HG03196 (cell line): ENCODE measurements around the gene PAX7.

Experiments used
- ATAC-seq: cut with Tn5 transposase; IDR thresholded peaks from one replicate; pipeline ENCODE4 v1.9.1; 2021; ENCODE audit not compliant: unreplicated experiment

Gene PAX7

DNA sequence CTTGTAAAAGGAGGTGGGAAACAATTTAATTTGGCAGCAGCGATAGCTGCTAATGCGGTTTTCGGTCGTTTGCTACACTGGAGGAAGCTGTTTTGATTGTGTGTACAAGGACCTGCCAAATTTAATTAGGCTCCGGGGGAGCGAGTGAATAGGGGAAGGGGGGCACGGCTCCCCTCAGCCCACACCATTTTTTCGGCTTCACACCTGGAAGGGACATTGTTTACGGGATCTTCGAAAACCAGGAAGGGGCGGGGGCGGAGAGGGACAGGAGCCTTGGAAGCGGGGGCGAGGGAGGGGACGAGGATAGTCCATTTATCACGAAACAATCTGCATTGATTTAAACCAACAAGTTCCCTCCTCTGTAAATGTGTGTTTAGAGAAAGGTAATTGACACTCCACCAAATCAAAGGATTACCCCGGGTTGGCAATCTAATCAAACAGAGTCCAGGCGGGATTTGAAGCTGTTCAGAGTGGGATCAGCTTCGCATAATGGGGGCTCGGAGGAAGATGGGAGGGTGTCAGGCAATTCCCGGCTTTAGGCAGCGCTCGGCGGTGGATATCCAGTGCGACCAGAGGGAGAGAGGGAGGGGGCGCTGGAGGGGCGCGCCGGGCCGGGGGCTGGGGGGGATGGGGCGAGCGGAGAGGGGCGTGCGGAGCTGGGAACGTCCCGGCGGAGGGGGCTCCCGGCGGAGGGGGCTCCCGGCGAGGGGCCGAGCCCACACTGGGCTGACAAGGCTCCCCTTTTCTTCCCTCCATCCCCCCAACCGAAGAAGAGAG is 9.8 kb downstream of the PAX7 start:
- ATAC-seq: no peak

- no peak for ATAC-seq
These were observed 10.6 kb downstream of the PAX7 start for GRCh38 chr1:18641005-18641941.

GRCh38 chr1:18642278-18643095 is 11.8 kb downstream of the PAX7 start:
- ATAC-seq: no peak

DNA sequence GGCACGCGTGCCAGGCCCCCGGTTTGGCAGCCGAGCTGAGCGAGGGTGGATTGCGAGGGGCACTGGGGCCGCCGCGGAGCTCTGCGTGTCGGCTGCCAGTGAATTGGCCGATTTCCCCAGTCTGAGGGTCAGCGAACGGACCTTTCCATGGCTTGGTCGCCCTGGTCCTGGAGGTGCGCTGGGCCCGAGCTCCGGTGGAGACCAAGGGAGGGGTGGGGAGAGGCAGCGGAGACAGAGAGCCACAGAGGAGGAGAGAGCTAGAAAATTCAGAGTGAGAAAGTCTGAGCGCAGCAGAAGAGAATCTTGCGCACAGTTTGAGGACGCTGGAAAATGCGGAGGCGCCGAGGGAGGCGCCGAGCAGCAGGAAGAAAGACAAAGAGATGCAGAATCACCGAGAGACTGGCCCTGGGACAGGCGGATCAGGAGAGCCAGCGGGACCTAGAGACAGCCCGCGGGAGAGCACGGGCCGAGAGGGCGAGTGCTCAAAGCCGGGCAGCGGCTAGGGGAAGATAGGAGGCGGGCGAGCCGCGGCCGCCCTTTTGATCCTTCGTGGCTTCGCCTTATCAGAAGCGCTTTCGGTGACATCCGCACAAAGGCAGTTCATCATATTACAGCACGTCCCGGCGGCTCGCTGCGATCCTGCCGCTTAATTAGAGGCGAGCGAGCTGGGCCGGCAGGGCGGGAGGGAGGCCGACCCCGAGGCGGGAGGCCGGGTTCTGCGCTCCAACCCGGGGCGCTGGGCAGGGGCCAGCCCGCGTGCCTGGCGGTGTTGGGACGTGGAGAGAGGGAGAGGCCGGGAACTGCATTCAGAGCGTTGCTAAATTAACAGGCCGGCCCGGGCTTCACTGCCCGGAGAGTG is 12.7 kb downstream of the PAX7 start:
- ATAC-seq: no peak

GRCh38 chr1:18644013-18644399 is 13.4 kb downstream of the PAX7 start:
- no peak for ATAC-seq

GRCh38 chr1:18644446-18644845 is 13.8 kb downstream of the PAX7 start:
- ATAC-seq: no peak

DNA sequence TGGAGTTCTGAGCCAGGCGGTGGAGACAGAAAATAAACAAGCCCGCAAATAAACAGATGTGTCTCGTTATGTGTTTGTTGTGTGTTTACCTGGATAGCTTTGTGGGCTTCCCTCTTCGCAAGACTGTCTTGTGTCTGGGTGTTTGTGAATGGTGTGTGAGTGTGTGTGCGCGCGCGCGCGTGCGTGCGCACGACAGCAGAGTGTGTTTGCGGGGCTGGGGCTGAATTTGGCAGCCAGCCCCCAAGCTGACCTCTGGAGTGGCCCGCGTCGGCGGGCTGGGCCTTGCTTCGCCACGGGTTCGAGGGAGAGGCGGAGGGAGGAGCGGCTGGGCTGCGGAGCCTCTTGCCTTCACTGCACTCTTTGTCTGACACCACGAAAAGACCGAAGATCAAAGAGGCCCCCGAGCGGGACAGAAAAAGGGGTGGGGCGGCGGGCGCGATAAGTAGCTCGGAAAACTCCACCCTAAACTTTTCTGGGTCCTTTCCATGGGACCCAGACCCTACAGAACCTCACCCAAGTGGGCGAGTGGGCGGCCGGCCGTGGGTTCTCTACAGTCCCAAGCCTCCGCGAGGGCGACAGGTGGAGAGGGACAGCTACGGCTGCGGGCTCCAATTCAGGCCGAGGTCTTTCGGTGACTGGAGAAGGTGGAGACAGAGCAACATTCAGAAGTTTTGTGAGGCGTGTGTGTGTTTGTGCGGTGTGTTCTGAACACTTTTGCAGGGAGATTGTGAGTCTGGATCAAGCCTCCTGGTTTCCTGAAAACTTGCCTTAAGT is 14.5 kb downstream of the PAX7 start:
- no peak for ATAC-seq

DNA sequence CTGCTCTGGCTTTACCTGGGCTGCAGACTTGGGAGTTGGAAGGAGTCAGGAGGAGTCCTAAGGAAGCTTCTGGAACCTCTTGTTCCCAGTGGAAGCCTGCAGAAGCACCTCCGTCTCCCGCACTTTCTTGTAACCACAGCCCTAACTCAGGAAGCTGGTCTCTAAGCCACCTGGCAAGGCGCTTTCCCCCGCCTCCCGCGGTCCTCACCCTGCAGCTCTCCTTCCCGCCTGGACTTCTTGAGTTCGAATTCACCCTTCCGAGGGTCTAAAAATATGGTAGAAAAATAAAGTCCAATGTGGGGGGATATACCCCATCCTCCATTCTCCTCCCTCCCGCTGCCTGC is 15.1 kb downstream of the PAX7 start:
- ATAC-seq: no peak

DNA sequence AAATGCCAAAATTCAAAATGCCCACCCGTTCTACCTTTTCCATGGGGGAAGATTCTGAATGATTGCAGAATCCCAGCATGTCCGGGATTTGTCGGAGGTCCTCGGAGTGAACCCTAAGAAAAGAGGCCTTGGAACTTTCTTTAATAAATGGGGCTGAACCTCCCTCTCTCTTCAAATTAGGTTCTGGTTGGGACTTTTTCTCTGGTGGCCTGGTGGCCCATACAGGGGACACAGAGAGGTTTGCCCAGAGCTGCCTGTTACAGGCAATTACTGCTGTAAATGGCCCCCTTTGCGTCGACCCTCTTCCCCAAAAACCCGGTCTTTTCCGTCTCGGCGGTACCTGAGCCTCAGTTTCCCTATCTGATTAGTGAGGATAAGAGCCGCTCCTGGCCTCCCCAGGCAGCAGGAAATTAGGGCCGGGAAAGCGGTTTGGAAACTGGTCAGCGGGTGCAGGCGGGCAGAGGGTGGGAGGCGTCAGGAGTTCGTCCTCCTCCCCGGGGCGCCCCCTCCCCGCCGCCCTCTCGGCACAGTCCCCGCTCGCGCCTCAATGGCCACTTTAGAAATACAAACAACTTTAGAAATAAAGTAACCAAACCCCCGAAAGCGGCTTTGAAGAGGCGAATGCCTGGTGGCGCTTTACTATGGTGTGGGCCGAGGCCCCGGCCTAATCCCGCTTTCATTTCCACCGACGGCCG is 15.6 kb downstream of the PAX7 start:
- no peak for ATAC-seq

DNA sequence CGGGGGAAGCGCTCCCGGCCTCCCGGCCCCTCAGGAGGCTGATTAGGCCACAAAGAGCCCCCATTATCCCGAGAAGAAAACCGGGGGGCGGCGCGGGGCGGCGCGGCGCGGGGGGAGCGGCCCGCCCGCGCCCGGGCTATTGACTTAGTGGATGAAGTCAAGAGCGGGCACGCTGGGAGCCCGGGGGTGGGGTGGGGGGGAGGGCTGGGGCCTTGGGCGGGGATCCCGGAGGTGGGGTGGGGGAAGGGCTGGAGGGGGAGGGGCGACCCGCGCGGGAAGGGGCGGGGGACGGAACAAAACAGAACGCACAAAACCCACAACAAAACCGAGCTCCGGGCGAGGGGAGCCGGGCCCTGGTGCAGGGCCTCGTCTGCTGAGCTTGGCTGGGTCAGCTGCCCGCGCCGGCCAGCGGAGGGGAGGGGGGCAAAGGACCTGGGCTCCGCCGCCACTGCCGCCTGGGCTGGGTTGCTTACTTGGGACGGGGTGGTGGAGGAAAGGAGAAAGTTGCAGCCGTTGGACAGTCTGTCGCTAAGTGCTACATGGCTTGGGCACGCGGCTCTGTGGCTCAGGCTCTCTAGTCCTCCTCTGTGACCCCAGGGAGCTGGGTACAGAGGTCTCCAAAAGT is 16.3 kb downstream of the PAX7 start:
- ATAC-seq: no peak

GRCh38 chr1:18647681-18648214 is 17.1 kb downstream of the PAX7 start:
- no peak for ATAC-seq

GRCh38 chr1:18649693-18650370 is 19.2 kb downstream of the PAX7 start:
- no peak for ATAC-seq

- no peak for ATAC-seq
These were observed 21.1 kb downstream of the PAX7 start for GRCh38 chr1:18651713-18652112.

- no peak for ATAC-seq
These were observed 22.1 kb downstream of the PAX7 start for GRCh38 chr1:18652791-18653190.

- ATAC-seq: no peak
These were observed 22.7 kb downstream of the PAX7 start for GRCh38 chr1:18653367-18653766.

DNA sequence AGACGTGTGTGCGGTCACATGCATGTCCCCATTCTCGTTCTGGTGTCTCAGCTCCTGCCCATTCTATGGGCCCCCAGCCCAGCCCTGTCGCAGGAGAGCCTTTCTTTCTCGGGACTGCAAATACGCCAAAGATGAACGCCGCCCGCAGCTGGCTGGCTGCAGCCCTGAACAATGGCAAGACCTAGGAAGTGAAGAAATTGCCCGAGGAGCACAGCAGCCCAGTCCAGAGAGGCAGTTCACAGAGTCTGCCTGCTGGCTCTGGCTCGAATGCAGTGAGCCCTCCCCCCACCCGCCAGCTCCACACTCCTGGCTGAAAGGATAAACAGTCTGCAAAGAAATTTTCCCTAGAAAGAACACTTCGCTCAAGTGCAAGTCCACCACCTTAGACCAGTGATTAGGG is 23.3 kb downstream of the PAX7 start:
- ATAC-seq: no peak

- ATAC-seq: no peak
These were observed 24.0 kb downstream of the PAX7 start for GRCh38 chr1:18654599-18654998.
